Measurements from ENCODE around the gene MKNK2. TPM values are rescaled to one million over a fixed set of nuclear protein-coding genes. Genes with fewer than 3 reads are reported as not detected.

The MKNK2 gene
- total and polyA plus RNA-seq, 2 donors (not counting 1 experiment from before 2014, with no cell fraction given), result 440 to 777 TPM

DNA sequence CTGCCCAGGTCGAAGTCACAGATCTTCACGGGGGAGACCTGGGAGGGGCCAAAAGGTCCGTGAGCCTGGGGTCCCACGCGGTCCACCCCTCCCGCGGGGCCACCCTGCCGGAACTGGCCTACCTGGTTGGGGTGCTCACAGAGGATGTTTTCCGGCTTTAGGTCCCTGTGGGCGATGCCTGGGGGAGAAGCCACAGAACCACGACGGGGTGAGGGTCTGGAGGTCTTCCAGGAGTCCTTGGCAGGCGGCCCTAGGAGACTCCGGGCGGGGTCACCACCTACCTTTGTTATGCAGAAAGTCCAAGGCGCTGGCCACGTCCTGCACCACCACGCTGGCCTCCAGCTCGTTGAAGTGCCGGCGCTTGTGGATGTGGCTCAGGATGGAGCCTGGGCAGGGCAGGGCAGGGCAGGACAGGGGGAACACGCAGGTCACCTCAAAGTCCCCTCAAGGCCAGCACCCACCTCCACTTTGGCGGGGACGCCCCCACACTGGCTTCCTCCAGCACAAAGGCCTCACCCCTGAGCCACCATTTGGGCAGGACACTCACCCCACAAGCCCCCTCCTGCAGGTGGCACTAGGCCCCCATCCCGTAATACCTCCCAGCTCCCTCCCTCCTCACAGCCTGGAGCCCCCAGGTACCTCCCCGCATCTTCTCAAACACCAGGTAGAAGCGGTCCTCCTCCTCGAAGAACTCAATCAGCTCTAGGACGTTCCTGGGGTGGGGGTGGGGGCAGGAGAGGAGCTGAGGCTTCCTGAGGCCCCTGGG is 8.4 kb downstream of the MKNK2 start:
- ChIA-PET CTCF (interaction anchor here (0.7 to 1.8 kb wide), 13 partner anchors 8 to 178 kb away, joined by 3 to 6 read pairs (median 4); no protein-coding TSS in a partner anchor), POLR2A (interaction anchor here (0.6 to 7.4 kb wide), 21 partner anchors 8 to 579 kb away, joined by 3 to 69 read pairs (median 4); partner anchors contain the start of gene MKNK2)
- no peak for DNase-seq
- H3K4me3 ChIP-seq (ENCODE audit: control extremely low read depth in 1 of 5, extremely low read depth in 1 of 5, insufficient read depth in 1 of 5, low read depth in 2 of 5, low read length in 4 of 5), result peak overlapping the region in 4 of 5 experiments; percentile 25 to 43 (median 36)
- intact Hi-C loops (cut with micrococcal nuclease), result loop anchor here (1.0 to 2.0 kb wide), 2 partner anchors 8 to 24 kb away; no protein-coding TSS in a partner anchor
- Mint-ChIP-seq H3K27me3 (no peaks in the 10 kb centered on the region), H3K9me3 (ENCODE audit: insufficient read depth) (no peaks in the 10 kb centered on the region), H3K27ac (peak overlapping the region; percentile 86), H3K4me3 (peak overlapping the region; percentile 74), H3K4me1 (peaks cover 67% of the 10 kb centered on the region)
- peaks cover 0 to 3% (median 0%) of the 10 kb centered on the region in 3 donors for H3K9me3 ChIP-seq (ENCODE audit: control extremely low read depth in 1 of 3, control insufficient read depth in 2 of 3, insufficient read depth in 1 of 3, low read length in 2 of 3)
- H2AFZ ChIP-seq (ENCODE audit: insufficient read depth, low read depth, low read length, poor library complexity, severe bottlenecking), result no peak overlapping the region
- TF ChIP-seq, protein P1, sequence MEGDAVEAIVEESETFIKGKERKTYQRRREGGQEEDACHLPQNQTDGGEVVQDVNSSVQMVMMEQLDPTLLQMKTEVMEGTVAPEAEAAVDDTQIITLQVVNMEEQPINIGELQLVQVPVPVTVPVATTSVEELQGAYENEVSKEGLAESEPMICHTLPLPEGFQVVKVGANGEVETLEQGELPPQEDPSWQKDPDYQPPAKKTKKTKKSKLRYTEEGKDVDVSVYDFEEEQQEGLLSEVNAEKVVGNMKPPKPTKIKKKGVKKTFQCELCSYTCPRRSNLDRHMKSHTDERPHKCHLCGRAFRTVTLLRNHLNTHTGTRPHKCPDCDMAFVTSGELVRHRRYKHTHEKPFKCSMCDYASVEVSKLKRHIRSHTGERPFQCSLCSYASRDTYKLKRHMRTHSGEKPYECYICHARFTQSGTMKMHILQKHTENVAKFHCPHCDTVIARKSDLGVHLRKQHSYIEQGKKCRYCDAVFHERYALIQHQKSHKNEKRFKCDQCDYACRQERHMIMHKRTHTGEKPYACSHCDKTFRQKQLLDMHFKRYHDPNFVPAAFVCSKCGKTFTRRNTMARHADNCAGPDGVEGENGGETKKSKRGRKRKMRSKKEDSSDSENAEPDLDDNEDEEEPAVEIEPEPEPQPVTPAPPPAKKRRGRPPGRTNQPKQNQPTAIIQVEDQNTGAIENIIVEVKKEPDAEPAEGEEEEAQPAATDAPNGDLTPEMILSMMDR (IDR thresholded peaks at IDR 0.05), result no peak
- TF ChIP-seq EZH2 (IDR thresholded peaks at IDR 0.05; ENCODE audit: borderline replicate concordance, insufficient read depth, low read depth, low read length, poor library complexity, severe bottlenecking), result no peak
- peaks cover 62 to 72% of the 10 kb centered on the region in 2 donors for H3K4me1 ChIP-seq (ENCODE audit: control insufficient read depth in 2 of 2, insufficient read depth in 2 of 2, low read length in 2 of 2)
- peak overlapping the region; percentile 98 to 99 for H3K27ac ChIP-seq (ENCODE audit: low read length in 2 of 2)
- WGBS (ENCODE audit: insufficient coverage), result 32% methylated on average over 25 of the region's 29 CpGs
- H4K20me1 ChIP-seq (ENCODE audit: control insufficient read depth, insufficient read depth, low read length, poor library complexity, severe bottlenecking), result peaks cover 95% of the 10 kb centered on the region
- H3K4me2 ChIP-seq (replicated peaks; ENCODE audit: low read depth, low read length, poor library complexity, severe bottlenecking), result peak overlapping the region; percentile 92
- ATAC-seq (ENCODE audit: low read depth), result no peak
- H3K9ac ChIP-seq (ENCODE audit: low read length), result peak overlapping the region; percentile 44
- H3K36me3 ChIP-seq (replicated peaks in 1 of 2; ENCODE audit: control extremely low read depth in 1 of 2, control insufficient read depth in 1 of 2, extremely low read depth in 1 of 2, insufficient read depth in 2 of 2, low read length in 1 of 2), result peaks cover 0 to 89% of the 10 kb centered on the region in 2 experiments
- peaks cover 72% of the 10 kb centered on the region for H3K79me2 ChIP-seq (ENCODE audit: control insufficient read depth, insufficient read depth, low read length)
- no peaks in the 10 kb centered on the region for H3K27me3 ChIP-seq (replicated peaks in 1 of 4; ENCODE audit: control extremely low read depth in 1 of 4, control insufficient read depth in 3 of 4, insufficient read depth in 4 of 4, low read length in 3 of 4)

Data from B cell (primary cell).